OCI-LY3 (cell line): Measurements from ENCODE around the gene PTPRD.

ENCODE experiments used
- EZH2phosphoT487 ChIP-seq: fragments of 200-600 bp; shearing (Covaris generic); IDR thresholded peaks from 2 replicates; pipeline ENCODE4 v1.6.1; 2018; ENCODE audit warnings: antibody characterized with exemption, mixed run types, low read depth
- TF ChIP-seq, protein P1 (sequence below): fragments of 200-600, 300-600 bp; sonication (generic); IDR thresholded peaks from 2 replicates; pipeline ENCODE4 v1.5.1; 2014; ENCODE audit warnings: antibody characterized with exemption, low read length, low read depth

DNA sequence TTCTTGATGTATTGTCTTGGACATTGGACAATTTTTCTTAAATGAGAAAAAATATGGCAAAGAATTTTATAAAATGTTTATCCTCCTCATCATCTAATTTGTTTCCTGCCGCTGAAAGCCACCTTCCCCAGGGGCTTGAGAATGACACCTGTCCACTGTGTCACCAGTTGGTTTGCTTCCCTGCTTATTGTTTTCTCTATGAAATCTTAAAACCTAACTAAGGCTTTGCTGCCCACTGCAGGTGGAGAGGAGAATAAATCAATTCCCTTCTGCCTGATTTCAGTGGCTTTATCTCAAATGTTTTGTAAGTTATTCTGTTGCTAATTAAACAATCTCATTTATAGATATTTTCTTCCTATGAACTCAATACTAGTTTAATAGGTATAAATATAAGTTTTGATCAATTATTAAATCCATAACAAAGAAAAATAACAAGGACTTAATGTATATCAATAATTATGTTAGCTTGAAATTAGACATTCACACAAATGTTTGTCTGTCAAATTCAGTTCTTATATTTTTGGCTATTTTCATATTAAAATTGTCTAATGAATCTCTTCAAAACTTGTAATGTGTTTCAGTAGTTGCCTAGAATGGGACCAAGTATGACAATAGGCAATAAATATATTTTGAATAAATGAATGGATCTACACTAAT, 822.5 kb downstream of the PTPRD start:
- TF ChIP-seq, protein P1, sequence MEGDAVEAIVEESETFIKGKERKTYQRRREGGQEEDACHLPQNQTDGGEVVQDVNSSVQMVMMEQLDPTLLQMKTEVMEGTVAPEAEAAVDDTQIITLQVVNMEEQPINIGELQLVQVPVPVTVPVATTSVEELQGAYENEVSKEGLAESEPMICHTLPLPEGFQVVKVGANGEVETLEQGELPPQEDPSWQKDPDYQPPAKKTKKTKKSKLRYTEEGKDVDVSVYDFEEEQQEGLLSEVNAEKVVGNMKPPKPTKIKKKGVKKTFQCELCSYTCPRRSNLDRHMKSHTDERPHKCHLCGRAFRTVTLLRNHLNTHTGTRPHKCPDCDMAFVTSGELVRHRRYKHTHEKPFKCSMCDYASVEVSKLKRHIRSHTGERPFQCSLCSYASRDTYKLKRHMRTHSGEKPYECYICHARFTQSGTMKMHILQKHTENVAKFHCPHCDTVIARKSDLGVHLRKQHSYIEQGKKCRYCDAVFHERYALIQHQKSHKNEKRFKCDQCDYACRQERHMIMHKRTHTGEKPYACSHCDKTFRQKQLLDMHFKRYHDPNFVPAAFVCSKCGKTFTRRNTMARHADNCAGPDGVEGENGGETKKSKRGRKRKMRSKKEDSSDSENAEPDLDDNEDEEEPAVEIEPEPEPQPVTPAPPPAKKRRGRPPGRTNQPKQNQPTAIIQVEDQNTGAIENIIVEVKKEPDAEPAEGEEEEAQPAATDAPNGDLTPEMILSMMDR = peak; percentile 76
- TF ChIP-seq EZH2phosphoT487 = no peak
